Fibroblast of lung (primary cell): ENCODE results near the gene LZTS2.

Experiments
- CTCF ChIP-seq, 2 donors: IDR thresholded peaks in 1 of 2; conservative IDR thresholded peaks in 1 of 2; 1 replicate in 1 of 2; 2 replicates in 1 of 2; pipeline ENCODE4 v1.5.1; 2011 to 2012; ENCODE audit warnings: low read length in 2 of 2, control low read depth in 1 of 2, inconsistent platforms in 1 of 2, low read depth in 1 of 2, mild to moderate bottlenecking in 1 of 2
- EZH2 ChIP-seq: IDR thresholded peaks from 2 replicates; pipeline ENCODE4 v1.5.1; 2012; ENCODE audit warnings: low read length, control low read depth, mild to moderate bottlenecking; ENCODE audit errors: missing control alignments

- TF ChIP-seq CTCF (conservative IDR thresholded peaks at IDR 0.05 in 1 of 2, IDR thresholded peaks at IDR 0.05 in 1 of 2; ENCODE audit: low read depth in 1 of 2, low read length in 2 of 2) (no peak), EZH2 (no peak)
Measured at GRCh38 chr10:101020427-101021075, 20.9 kb downstream of the LZTS2 start.
